Smooth muscle cell (in vitro differentiated cells): ENCODE data around the gene CNDP2. TPM values are rescaled to one million over a fixed set of nuclear protein-coding genes. Genes with fewer than 3 reads are reported as not detected.
"Not testable (repeated sequence)": the region's sequence is repeated elsewhere in the genome, so short reads cannot be mapped to it uniquely, and the experiment has no call there.

ENCODE experiments used
- DNase-seq: peaks from one replicate; lab custom pipeline; 2025; ENCODE audit not compliant: unreplicated experiment; lab: John Stamatoyannopoulos, UW
- H2AFZ ChIP-seq: fragments of 200-600 bp; sonication (generic); 2 replicates; pipeline ENCODE4 v1.6.0; 2016; ENCODE audit warnings: antibody characterized with exemption, low read depth, mild to moderate bottlenecking
- H3F3A ChIP-seq: fragments of 200-600 bp; sonication (generic); 2 replicates; pipeline ENCODE4 v1.6.0; 2017; ENCODE audit warnings: antibody characterized with exemption, low read depth
- H3K27ac ChIP-seq: fragments of 200-600 bp; sonication (generic); 2 replicates; pipeline ENCODE4 v1.5.1; 2016; ENCODE audit warnings: low read depth, mild to moderate bottlenecking
- H3K27me3 ChIP-seq: fragments of 200-600 bp; sonication (generic); 2 replicates; pipeline ENCODE4 v1.6.1; 2016; ENCODE audit warnings: low read depth, mild to moderate bottlenecking
- H3K36me3 ChIP-seq: fragments of 200-600 bp; sonication (generic); 2 replicates; pipeline ENCODE4 v1.5.1; 2016; ENCODE audit warnings: low read depth
- H3K4me1 ChIP-seq: fragments of 200-600 bp; sonication (generic); 2 replicates; pipeline ENCODE4 v1.5.1; 2016; ENCODE audit warnings: low read depth
- H3K4me2 ChIP-seq: fragments of 200-600 bp; sonication (generic); 2 replicates; pipeline ENCODE4 v1.6.0; 2016; ENCODE audit warnings: mild to moderate bottlenecking
- H3K4me3 ChIP-seq: fragments of 200-600 bp; sonication (generic); 2 replicates; pipeline ENCODE4 v1.5.1; 2016; ENCODE audit warnings: mild to moderate bottlenecking
- H3K79me2 ChIP-seq: fragments of 200-600 bp; sonication (generic); 2 replicates; pipeline ENCODE4 v1.6.0; 2016; ENCODE audit warnings: low read depth, mild to moderate bottlenecking
- H3K9ac ChIP-seq: fragments of 200-600 bp; sonication (generic); 2 replicates; pipeline ENCODE4 v1.6.0; 2016; ENCODE audit warnings: low read depth
- H3K9me3 ChIP-seq: fragments of 200-600 bp; sonication (generic); replicated peaks from 2 replicates; pipeline ENCODE4 v1.5.1; 2016; ENCODE audit warnings: low read depth
- H4K20me1 ChIP-seq: fragments of 200-600 bp; sonication (generic); 2 replicates; pipeline ENCODE4 v1.6.0; 2016; ENCODE audit warnings: low read depth
- WGBS: methylation state at CpG from one replicate; pipeline ENCODE4 v1.1.7; 2016; ENCODE audit warnings: low lambda C conversion rate; 5-methylcytosine and 5-hydroxymethylcytosine counted together
- polyA plus RNA-seq: library from polyadenylated mRNA; unstranded; fragments of >200 nt; fragmentation: Nextera tagmentation; extraction: Ambion mirVana; gene quantifications from 2 replicates; pipeline ENCODE4 v1.2.1, GENCODE V29; 2016
- total RNA-seq: library from RNA; depleted of rRNA; stranded (reverse); fragments of >200 nt; gene quantifications from 2 replicates; pipeline ENCODE4 v1.2.3, GENCODE V29; 2014
- TF ChIP-seq, protein P1 (sequence below): fragments of 200-600 bp; sonication (generic); IDR thresholded peaks from 2 replicates; pipeline ENCODE4 v1.5.1; 2017; ENCODE audit warnings: borderline replicate concordance, mild to moderate bottlenecking, antibody characterized with exemption; ENCODE audit not compliant: insufficient read depth, poor library complexity, severe bottlenecking

The CNDP2 gene
- total and polyA plus RNA-seq, 2 experiments from 2014 or later = 48.0 to 64.1 TPM

DNA sequence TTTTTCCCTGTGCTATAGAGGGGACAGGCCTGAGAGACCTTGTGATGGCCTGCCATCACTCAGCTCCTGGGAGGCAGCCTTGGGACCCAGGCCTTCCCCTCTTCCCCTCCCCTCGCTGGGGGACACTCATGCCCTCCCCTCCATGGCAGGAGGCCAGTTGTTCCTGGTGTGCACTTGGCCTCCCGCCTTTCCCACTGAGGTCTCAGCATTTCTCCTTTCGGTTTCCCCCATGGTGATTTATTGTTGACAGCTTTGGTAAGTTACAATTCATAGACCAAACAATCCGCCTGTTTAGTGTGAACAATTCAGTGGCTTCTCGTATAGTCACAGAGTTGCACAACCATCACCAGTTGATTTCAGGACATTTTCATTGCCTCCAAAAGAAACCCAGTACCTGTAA lies 27.9 kb downstream of the CNDP2 start:
- H4K20me1 ChIP-seq = no peaks in the 10 kb centered on the region
- H3F3A ChIP-seq = no peaks in the 10 kb centered on the region
- WGBS = 87% methylated on average over 5 of the region's 5 CpGs
- no peak overlapping the region for H2AFZ ChIP-seq
- TF ChIP-seq, protein P1, sequence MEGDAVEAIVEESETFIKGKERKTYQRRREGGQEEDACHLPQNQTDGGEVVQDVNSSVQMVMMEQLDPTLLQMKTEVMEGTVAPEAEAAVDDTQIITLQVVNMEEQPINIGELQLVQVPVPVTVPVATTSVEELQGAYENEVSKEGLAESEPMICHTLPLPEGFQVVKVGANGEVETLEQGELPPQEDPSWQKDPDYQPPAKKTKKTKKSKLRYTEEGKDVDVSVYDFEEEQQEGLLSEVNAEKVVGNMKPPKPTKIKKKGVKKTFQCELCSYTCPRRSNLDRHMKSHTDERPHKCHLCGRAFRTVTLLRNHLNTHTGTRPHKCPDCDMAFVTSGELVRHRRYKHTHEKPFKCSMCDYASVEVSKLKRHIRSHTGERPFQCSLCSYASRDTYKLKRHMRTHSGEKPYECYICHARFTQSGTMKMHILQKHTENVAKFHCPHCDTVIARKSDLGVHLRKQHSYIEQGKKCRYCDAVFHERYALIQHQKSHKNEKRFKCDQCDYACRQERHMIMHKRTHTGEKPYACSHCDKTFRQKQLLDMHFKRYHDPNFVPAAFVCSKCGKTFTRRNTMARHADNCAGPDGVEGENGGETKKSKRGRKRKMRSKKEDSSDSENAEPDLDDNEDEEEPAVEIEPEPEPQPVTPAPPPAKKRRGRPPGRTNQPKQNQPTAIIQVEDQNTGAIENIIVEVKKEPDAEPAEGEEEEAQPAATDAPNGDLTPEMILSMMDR = no peak
- no peaks in the 10 kb centered on the region for H3K9me3 ChIP-seq
- no peak overlapping the region for H3K9ac ChIP-seq
- DNase-seq = no peak
- peaks cover 7% of the 10 kb centered on the region for H3K36me3 ChIP-seq
- no peaks in the 10 kb centered on the region for H3K27me3 ChIP-seq
- no peaks in the 10 kb centered on the region for H3K79me2 ChIP-seq
- H3K4me3 ChIP-seq = no peak overlapping the region
- H3K27ac ChIP-seq = no peak overlapping the region
- H3K4me2 ChIP-seq = no peak overlapping the region
- no peaks in the 10 kb centered on the region for H3K4me1 ChIP-seq

DNA sequence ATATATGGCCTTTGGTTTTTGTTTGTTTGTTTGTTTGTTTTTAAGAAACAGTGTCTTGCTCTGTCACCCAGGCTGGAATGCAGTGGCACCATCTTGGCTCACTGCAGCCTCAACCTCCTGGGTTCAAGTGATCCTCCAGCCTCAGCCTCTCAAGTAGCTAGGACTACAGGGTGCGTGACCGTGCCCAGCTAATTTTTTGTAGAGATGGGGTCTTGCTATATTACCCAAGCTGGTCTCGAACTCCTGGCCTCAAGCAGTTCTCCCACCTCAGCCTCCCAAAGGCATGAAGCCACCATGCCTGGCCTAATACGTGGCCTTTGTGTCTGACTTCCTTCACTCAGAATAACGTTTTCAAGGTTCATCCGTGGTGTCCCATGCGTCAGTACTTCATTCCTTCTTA lies 28.8 kb downstream of the CNDP2 start:
- not testable (repeated sequence) for H3K9ac ChIP-seq, H3K27me3 ChIP-seq, H3K4me3 ChIP-seq, H3K4me2 ChIP-seq, DNase-seq, H3F3A ChIP-seq, H3K79me2 ChIP-seq, H4K20me1 ChIP-seq, H3K9me3 ChIP-seq, H2AFZ ChIP-seq, H3K4me1 ChIP-seq, H3K27ac ChIP-seq, H3K36me3 ChIP-seq
- WGBS = 96% methylated on average over 7 of the region's 7 CpGs

DNA sequence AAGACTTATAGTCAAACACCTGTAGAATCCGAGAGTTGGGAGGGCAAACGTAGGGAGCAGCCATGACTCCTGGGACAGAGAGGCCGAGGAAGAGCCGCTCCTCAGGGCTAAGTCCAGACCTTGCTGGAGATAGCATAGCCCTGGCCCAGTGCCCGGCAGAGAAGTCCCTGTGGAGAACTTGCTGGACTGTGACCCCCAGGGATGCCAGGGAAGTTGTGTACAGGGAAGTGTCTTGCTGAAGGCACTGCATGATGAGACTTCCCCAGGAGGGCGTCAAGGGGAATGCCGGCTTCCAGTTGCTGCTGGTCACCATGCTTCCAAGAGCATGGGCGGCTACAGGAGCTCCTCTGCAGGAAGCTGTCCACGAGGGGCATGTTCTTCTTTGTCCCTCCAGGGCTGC lies 29.6 kb downstream of the CNDP2 start:
- Histone ChIP-seq H3K9ac (no peak overlapping the region), H3K36me3 (no peaks in the 10 kb centered on the region), H3K79me2 (no peaks in the 10 kb centered on the region), H3K4me3 (no peak overlapping the region), H4K20me1 (no peaks in the 10 kb centered on the region), H3K9me3 (no peaks in the 10 kb centered on the region), H3K27ac (no peak overlapping the region), H2AFZ (no peak overlapping the region), H3K27me3 (no peaks in the 10 kb centered on the region), H3K4me2 (no peak overlapping the region), H3K4me1 (no peaks in the 10 kb centered on the region), H3F3A (no peaks in the 10 kb centered on the region)
- WGBS = 94% methylated on average over 9 of the region's 9 CpGs
- TF ChIP-seq, protein P1 = no peak
- no peak for DNase-seq

DNA sequence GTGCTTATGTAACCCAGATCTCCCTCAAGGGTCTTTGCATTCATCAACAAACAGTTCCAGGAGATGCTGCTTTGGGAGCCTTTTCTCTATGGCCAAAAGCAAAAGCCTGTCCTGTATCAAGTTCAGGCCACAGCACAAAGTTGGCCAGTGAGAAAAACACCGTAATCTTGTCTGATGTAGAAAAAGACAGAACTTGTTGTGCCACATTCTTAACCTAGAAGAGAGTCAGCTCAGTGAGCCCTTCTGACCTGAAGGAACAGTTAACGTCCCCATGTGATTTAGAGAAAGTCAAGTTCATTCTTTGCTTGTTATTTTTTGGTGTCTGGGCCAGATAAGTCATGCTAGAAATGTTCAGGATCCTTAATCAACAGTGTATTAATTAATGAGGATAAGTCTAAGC lies 30.3 kb downstream of the CNDP2 start:
- H3K4me3 ChIP-seq = no peak overlapping the region
- no peak overlapping the region for H3K9ac ChIP-seq
- H3K27ac ChIP-seq = no peak overlapping the region
- H3F3A ChIP-seq = no peaks in the 10 kb centered on the region
- no peak overlapping the region for H3K4me2 ChIP-seq
- WGBS = 73% methylated on average over 2 of the region's 2 CpGs
- no peaks in the 10 kb centered on the region for H3K79me2 ChIP-seq
- H3K36me3 ChIP-seq = no peaks in the 10 kb centered on the region
- no peaks in the 10 kb centered on the region for H3K27me3 ChIP-seq
- no peaks in the 10 kb centered on the region for H3K9me3 ChIP-seq
- no peak for DNase-seq
- TF ChIP-seq, protein P1 = no peak
- no peak overlapping the region for H2AFZ ChIP-seq
- no peaks in the 10 kb centered on the region for H3K4me1 ChIP-seq
- no peaks in the 10 kb centered on the region for H4K20me1 ChIP-seq
